Measurements from ENCODE around the gene NAALADL2.
"Not testable (repeated sequence)": the region's sequence is repeated elsewhere in the genome, so short reads cannot be mapped to it uniquely, and the experiment has no call there.

The NAALADL2 gene

GRCh38 chr3:175447521-175447920, 588.4 kb downstream of the NAALADL2 start:
- DNase-seq = no peak

DNA sequence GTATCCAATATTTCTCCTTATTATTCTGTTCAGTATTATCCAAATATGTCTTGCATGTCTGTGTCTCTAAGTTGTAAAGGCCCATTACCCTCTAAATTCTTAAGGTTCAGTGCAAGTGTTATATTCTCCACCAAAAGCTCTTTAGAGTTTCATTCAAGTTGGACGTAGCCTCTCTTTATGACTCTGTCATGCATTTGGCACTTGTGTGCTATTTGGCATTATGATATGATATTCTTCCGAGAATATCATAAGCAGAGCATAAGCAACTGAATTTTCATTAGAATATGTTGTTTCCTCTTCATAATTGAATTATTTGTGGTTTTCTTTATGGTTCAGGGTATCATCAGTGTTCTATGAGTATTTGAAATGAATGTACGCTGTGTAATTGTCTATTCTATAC, 594.2 kb downstream of the NAALADL2 start:
- no peak for DNase-seq

DNA sequence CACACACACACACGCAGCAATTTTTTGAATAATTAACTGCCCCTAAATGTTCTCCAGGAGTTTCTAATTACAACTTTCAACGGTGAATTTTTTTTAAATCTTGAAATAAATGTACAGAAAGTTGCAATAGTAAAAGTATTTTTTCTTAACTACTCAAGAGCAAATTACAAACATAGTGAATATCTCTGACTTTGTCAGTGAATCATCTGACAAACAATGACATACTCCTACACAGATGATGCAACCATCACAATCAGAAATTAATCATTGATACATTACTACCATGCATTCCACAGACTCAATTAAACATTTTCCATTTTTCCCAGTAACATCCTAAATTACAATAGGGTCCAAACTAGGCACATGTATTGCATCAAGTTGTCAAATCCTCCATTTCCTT, 597.3 kb downstream of the NAALADL2 start:
- DNase-seq = no peak

DNA sequence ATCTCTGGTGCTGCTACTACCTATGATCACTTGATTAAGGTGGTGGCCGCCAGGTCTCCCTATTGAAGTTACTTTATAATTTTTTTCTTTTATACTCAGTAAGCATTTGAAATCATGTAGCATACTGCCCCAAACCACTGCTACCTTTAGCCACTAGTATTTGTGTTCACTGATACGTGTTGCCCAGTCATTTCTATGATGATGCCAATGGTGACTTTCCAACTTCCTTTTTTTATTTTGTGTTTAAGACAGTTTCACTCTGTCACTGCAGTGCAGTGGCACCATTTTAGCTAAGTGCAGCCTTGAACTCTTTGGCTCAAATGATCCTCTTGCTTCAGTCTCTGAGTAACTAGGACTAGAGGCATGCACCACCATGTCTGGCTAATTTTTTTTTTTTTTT, 598.2 kb downstream of the NAALADL2 start:
- DNase-seq = no peak

DNA sequence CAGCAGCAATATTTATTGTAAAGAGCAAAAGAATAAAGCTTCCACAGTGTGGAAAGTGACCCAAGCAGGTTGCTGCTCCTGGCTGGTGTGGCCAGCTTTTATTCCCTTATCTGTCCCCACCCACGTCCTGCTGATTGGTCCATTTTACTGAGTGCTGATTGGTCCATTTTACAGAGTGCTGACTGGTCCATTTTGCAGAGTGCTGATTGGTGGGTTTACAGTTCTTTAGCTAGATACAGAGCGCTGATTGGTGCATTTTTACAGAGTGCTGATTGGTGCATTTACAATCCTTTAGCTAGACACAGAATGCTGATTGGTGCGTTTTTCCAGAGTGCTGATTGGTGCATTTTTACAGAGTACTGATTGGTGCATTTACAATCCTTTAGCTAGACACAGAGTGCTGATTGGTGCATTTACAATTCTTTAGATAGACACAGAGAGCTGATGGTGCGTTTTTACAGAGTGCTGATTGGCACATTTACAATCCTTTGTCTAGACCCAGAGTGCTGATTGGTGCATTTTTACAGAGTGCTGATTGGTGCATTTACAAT, 601.8 kb downstream of the NAALADL2 start:
- DNase-seq = not testable (repeated sequence)

DNA sequence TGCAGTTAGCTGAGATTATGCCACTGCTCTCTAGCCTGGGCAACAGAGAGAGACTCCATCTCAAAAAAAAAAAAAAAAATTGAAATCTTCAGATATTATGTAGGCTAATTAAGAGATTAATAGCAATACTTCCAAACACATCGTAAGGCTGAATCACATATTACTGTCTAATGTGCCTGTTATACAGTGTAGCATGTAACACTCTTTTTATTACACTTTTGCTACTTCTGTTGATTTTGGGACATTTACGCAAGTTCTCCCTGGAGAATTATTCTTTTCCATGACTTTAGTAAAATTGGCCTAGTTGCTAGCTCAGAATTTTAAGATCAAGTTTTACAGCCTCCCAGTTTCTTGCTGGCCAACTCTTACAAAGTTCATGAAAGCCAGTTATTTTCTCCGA, 605.2 kb downstream of the NAALADL2 start:
- DNase-seq = no peak

GRCh38 chr3:175469124-175469523, 610.0 kb downstream of the NAALADL2 start:
- DNase-seq = no peak

DNA sequence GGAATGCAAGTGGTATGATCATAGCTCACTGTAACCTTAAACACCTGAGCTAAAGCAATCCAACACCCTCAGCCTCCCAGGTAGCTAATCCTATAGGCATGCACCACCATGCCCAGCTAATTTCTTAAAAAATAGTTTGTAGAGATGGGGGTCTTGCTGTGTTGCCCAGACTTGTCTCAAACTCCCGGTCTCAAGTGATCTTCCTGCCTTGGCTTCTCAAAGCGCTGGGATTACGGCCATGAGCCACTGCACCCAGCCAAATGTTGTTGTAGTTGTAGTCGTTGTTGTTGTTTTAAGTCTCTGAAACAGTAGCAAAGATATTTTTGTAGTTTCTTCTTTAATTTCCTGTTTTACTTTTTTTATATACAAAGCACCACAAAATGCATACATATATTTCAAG, 616.6 kb downstream of the NAALADL2 start:
- no peak for DNase-seq

- no peak for DNase-seq
Measured at GRCh38 chr3:175476489-175476888, 617.4 kb downstream of the NAALADL2 start.

DNA sequence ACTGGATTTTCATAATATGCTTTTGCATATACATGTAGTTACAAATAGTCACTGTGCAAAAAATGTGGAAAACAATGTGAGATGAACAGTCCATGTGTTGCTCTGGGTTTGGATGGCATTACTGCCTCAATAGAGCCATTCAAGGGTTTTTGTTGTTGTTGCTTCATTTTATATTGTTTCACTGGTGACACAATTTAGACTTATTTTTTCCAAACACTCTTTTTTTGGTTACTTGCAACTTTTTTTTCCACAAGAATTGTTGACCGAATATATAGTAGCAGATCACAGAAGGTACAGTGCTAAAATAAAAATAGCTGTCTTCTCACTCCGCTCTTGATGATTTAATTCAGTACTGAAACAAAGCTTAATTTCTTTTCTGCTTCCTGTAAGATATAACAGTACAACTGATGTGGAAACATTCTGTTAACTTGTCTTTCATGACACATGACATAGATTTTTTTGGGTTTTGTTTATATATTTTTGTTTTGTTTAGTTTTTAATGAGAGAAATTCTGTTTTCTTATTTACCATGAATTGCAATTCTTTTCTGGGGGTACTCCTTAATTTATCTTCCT, 618.6 kb downstream of the NAALADL2 start:
- DNase-seq = no peak

- DNase-seq = no peak
Measured at GRCh38 chr3:175478301-175478700, 619.2 kb downstream of the NAALADL2 start.

DNA sequence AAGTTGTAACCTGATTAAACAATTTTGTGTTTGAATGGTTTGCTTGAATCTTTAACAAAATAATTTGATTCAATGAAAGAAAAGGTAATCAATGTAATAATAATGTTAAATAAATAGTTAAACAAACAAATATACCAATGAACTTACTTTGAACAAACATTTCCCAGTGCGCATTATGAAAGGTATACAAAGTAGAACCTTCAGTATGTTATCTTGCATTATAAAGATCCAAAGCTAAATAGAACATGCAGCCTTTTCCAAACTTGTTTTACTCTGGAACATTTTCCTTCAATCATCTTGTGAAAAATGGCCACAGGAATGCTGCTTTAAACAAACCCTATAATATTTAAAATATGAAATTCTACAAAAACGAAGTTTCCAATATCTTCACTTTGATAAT, 620.0 kb downstream of the NAALADL2 start:
- no peak for DNase-seq

DNA sequence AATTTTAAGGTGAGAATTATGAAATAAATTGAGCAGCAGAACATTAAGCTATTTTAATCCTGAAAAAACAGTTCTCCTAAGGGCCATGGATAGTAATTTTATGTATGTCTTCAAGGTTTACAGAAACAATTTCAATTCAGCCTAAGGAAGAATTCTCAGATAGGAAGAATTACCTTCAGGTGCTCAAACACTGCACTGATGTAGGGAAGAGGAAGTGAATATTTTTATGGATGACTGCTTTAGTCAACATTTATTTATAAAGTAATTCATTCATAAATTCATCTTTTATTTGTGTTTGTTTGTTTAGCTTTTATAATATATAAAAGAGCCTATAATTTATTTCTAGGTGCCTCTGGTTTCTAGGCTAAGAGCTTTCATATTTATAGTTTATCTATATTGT, 620.7 kb downstream of the NAALADL2 start:
- no peak for DNase-seq

GRCh38 chr3:175484666-175485065, 625.5 kb downstream of the NAALADL2 start:
- DNase-seq = no peak

- DNase-seq = no peak
Measured at GRCh38 chr3:175485436-175485835, 626.3 kb downstream of the NAALADL2 start.

GRCh38 chr3:175486255-175486654, 627.1 kb downstream of the NAALADL2 start:
- no peak for DNase-seq

- DNase-seq = no peak
Measured at GRCh38 chr3:175489406-175489805, 630.3 kb downstream of the NAALADL2 start.

GRCh38 chr3:175493301-175493700, 634.2 kb downstream of the NAALADL2 start:
- DNase-seq = no peak

DNA sequence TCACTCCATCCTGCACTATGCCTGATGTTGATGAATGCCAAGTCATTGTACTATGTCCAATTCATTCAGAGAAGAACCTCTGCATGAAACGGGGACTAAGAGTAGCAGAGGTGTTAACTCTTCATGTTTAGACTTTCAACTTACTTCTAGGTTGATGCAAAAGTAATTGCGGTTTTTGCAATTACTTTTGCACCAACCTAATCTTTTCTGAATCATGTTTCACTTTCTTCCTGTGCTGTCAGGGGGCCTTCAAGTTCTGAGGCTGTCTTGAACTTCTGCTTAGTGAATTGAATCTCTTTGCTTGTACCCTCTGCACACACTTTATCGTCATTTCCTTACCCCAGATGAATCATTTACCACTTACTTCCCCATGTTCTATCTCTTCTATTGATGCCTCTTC, 636.2 kb downstream of the NAALADL2 start:
- no peak for DNase-seq

GRCh38 chr3:175502155-175502554, 643.0 kb downstream of the NAALADL2 start:
- DNase-seq = no peak

- DNase-seq = no peak
Measured at GRCh38 chr3:175511219-175511785, 652.2 kb downstream of the NAALADL2 start.

DNA sequence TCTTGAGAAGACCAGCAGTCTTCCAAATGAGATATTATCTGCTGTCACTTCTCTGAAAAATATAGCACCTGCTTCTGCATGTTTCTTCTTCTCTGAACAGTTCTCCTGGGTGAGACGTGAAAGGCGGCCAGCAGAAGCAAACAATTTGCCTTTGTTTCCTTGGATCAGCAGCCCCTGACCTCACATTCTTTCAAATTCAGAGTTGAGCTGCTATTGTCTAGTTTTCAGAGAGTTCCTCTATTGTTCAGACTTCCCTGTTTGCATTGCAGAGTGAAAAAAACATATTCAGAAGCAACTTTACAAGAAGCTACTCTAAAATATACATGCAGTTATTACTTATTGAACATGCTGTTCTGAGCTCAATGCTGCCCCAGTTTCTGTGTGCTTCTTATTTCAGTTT, 653.6 kb downstream of the NAALADL2 start:
- no peak for DNase-seq

GRCh38 chr3:175518459-175518858, 659.3 kb downstream of the NAALADL2 start:
- no peak for DNase-seq

GRCh38 chr3:175521406-175521805, 662.3 kb downstream of the NAALADL2 start:
- DNase-seq = no peak

DNA sequence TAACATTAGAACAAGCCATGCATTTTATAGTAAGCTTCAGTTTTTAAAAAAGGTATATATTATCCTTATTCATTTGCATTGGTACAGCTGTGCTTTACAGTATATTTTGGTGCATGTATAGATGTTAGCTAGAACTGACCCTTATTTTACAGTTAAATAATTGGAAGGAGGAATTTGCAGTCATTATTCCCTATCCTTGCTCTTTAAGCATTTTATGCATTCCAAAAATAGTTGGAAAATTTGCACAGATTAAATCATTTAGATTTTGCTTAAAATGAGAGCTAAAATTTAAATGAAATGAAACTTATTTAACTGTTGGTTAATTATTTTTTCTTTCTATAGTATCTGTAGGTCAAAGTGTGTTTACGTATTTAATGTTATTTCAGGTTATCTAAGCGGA, 667.1 kb downstream of the NAALADL2 start:
- no peak for DNase-seq
